Measurements from ENCODE around the gene FAM186B. TPM values are rescaled to one million over a fixed set of nuclear protein-coding genes. Genes with fewer than 3 reads are reported as not detected.

The FAM186B gene
- total and polyA plus RNA-seq, 2 of the 13 experiments (the other 11 are each of a cell fraction or from before 2014, with no cell fraction given): 0.07 to 0.20 TPM

DNA sequence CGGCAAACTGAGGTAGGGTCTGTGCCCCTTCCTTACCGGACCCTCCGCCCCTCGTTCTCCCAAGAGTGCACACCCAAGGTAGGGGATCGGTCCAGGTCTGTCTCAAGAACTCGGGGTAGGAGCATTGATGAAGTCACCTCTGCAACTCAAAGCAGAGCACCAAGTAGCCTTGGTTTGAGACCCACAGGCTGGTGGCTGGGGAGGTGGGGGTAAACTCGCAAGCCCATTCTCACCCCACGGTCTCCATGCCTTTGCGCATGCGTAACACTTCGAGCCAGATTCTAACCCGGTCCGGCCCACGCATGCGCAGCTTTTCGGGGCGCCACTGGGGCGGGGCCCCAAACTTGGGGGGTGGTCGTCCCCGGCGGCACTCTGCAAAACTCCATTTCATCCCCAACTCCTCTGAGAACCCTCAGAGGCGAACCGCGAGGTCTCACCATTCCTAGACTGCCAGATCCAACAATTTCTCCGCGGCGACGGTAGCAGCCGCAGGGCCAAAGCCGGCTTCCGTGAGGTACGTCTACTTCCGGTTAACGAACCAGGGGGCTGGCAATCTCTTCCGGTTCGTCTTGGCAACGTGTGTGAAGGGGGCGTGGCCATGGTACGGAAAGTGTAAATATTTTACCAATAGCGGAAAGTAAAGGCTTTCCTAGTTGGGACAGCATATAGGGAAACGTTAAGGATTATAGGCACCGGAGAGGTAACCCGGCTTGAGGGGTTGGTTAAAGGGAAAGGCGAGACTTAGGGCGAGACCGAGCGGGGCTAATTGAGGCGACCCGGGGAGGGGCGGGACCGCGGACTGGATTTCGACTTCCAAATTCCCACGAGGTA lies 37.6 kb downstream of the FAM186B start, which contains the start of gene MCRS1 (continued):
- TF ChIP-seq CHD4 (IDR thresholded peaks at IDR 0.05; ENCODE audit: borderline replicate concordance, low read length) (no peak), ZNF776 (CRISPR knock-in tag; IDR thresholded peaks at IDR 0.05) (no peak; the same call in 1 of the 2 replicates), ZNF451 (CRISPR knock-in tag; IDR thresholded peaks at IDR 0.05) (no peak), RORA (CRISPR knock-in tag; IDR thresholded peaks at IDR 0.05) (no peak), MXD4 (CRISPR knock-in tag; IDR thresholded peaks at IDR 0.05) (peak; percentile 68; the same call in 1 of the 2 replicates), MTA3 (CRISPR knock-in tag; IDR thresholded peaks at IDR 0.05) (no peak), HMG20B (CRISPR knock-in tag; conservative IDR thresholded peaks at IDR 0.05) (0 out of 2 replicates have a peak, but pooled peaks have one; percentile 17), THYN1 (CRISPR knock-in tag; IDR thresholded peaks at IDR 0.05; ENCODE audit: borderline replicate concordance, low read depth) (0 out of 2 replicates have a peak, but pooled peaks have one; percentile 43), KDM2A (CRISPR knock-in tag; IDR thresholded peaks at IDR 0.05; ENCODE audit: borderline replicate concordance, low read depth) (peak; percentile 79), HOXA3 (CRISPR knock-in tag; IDR thresholded peaks at IDR 0.05) (peak; percentile 57; the same call in 1 of the 2 replicates), ZSCAN31 (CRISPR knock-in tag; IDR thresholded peaks at IDR 0.05; ENCODE audit: low read depth) (peak; percentile 63; the same call in 1 of the 2 replicates), CCDC6 (CRISPR knock-in tag; IDR thresholded peaks at IDR 0.05) (peak; percentile 80), E2F5 (CRISPR knock-in tag; conservative IDR thresholded peaks at IDR 0.05) (no peak), ZNF687 (CRISPR knock-in tag; IDR thresholded peaks at IDR 0.05) (peak; percentile 89), EED (CRISPR knock-in tag; IDR thresholded peaks at IDR 0.05) (no peak), HDAC1 (CRISPR knock-in tag; IDR thresholded peaks at IDR 0.05) (peak; percentile 84), PLRG1 (conservative IDR thresholded peaks at IDR 0.05) (no peak), SMAD9 (CRISPR knock-in tag; IDR thresholded peaks at IDR 0.05) (no peak), CHD2 (IDR thresholded peaks at IDR 0.05; ENCODE audit: low read depth, low read length) (no peak), ZKSCAN5 (CRISPR knock-in tag; IDR thresholded peaks at IDR 0.05) (no peak)
- TF ChIP-seq, protein P1, sequence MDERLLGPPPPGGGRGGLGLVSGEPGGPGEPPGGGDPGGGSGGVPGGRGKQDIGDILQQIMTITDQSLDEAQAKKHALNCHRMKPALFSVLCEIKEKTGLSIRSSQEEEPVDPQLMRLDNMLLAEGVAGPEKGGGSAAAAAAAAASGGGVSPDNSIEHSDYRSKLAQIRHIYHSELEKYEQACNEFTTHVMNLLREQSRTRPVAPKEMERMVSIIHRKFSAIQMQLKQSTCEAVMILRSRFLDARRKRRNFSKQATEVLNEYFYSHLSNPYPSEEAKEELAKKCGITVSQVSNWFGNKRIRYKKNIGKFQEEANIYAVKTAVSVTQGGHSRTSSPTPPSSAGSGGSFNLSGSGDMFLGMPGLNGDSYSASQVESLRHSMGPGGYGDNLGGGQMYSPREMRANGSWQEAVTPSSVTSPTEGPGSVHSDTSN (CRISPR knock-in tag; IDR thresholded peaks at IDR 0.05): no peak
- TF ChIP-seq, protein P2, sequence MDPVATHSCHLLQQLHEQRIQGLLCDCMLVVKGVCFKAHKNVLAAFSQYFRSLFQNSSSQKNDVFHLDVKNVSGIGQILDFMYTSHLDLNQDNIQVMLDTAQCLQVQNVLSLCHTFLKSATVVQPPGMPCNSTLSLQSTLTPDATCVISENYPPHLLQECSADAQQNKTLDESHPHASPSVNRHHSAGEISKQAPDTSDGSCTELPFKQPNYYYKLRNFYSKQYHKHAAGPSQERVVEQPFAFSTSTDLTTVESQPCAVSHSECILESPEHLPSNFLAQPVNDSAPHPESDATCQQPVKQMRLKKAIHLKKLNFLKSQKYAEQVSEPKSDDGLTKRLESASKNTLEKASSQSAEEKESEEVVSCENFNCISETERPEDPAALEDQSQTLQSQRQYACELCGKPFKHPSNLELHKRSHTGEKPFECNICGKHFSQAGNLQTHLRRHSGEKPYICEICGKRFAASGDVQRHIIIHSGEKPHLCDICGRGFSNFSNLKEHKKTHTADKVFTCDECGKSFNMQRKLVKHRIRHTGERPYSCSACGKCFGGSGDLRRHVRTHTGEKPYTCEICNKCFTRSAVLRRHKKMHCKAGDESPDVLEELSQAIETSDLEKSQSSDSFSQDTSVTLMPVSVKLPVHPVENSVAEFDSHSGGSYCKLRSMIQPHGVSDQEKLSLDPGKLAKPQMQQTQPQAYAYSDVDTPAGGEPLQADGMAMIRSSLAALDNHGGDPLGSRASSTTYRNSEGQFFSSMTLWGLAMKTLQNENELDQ (CRISPR knock-in tag; IDR thresholded peaks at IDR 0.05; ENCODE audit: borderline replicate concordance): no peak
